ENCODE results near the gene PRKG1. TPM values are rescaled to one million over a fixed set of nuclear protein-coding genes. Genes with fewer than 3 reads are reported as not detected.

PRKG1 gene
- total RNA-seq, 1 experiment from 2014 or later, result 1.7 TPM

Other genes starting within 250 kb of the PRKG1 start
- gene A1CF, start 188.9 kb upstream of the PRKG1 start, total RNA-seq (2014; rRNA removed; shearing (Covaris generic)), result not detected in 2 replicates

All from M059J (cell line).